Suppressor macrophage (primary cell): ENCODE data around the gene ARHGEF37.
"Not testable (repeated sequence)": the region's sequence is repeated elsewhere in the genome, so short reads cannot be mapped to it uniquely, and the experiment has no call there.

Experiments
- DNase-seq, 4 experiments: peaks; one replicate each; pipeline ENCODE4 v3.0.0-alpha.2; 2020 to 2022

Gene ARHGEF37

DNA sequence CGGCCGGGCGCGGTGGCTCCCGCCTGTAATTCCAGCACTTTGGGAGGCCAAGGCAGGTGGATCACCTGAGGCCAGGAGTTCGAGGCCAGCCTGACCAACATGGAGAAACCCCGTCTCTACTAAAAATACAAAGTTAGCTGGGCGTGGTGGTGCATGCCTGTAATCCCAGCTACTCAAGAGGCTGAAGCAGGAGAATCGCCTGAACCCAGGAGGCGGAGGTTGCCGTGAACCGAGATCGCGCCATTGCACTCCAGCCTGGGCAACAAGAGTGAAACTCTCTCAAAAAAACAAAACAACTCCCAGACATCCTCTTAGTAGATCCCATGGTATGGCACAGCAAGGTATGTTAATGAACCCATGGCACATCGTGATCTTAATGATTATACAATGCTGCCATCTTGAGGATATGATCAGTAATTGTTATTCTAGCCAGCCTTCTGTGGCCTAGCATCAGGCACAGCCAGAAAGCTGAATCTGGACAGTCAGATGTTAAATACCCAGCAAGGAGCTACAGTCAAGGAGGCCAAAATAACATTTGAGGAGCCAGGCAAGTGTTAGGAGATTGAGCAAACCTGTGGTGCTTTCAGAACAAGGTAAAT lies 16.7 kb upstream of the ARHGEF37 start:
- peak; percentile 45 to 90 (median 72) for DNase-seq

DNA sequence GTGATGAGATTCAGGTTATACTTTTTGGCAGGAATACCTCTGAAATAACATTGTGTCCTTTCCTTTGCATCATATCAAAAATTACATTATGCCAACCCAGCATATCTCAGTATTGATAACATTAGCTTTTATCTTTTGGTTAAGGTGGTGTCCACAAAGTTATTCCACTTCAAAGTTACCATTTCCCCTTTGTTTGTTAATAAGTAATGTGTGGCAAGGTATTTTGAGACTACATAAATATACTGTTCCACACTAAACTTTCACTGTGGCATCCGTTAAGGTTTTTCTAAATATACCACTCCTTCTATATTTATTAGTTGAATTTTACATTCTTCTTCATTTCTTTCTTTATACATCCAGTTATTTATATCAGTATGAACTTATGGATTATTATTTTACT lies 14.1 kb upstream of the ARHGEF37 start:
- no peak for DNase-seq

DNA sequence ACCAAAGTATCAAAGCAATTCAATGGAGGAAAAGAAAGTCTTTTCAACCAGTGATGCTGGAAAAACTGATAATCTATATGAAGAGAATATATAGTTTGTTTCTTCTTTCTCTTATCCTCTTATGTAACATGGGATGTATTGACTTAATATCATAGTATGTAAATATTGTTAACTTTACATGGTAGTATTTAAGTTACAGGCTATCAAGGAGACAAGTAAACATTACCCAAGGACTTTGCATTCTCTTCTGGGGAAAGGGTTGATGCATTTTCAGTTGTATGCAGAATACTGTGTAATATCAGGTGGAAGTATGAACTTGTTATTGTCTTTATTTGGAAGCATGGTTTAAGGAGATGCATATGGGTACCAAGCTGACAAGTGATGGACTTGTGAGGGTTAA lies 9.1 kb upstream of the ARHGEF37 start:
- no peak for DNase-seq

DNA sequence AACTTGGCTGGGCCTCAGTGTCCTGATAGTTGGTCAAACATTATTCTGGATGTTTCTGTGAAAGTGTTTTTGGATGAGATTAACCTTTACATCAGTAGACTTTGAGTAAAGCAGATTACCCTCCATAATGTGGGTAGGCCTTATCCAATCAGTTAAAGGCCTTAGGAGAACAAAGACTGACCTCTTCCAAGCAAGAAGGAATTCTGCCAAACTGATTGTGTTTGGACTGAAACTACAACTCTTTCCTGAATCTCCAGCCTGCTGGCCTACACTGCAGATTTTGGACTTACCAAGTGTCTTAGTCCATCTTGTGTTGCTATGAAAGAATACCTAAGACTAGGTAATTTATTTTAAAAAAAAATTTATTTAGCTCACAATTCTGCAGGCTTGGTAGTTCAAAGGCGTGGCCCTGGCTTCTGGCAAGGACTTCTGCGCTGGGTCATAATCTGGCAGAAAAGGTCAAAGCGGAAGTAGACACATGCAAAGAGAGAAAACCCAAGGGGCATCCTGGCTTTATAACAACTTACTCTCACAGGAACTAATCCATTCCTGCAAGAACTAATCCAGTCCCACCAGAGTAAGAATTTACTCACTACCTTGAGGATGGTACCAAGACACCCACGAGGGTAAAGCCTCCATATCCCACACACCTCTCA lies 8.6 kb upstream of the ARHGEF37 start:
- DNase-seq: no peak

DNA sequence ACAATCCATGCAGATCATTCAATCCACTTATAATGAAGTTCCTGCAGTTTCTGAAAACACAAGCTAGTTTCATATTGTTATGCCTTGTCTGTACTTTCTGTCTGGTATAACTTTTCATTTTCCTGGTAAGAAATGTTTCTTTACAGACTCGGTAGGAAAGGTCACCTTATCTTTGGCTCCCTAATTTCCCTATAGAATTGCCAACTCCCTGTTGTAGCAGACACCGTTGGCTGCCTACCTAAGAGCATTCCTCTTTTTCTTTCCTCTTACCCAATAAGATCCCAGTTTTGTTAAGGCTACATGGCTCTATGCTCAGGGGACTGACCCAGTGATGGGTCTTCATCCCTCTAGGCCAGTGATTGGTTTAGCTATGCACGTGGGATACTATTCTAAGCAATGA lies 6.2 kb upstream of the ARHGEF37 start:
- DNase-seq: no peak

DNA sequence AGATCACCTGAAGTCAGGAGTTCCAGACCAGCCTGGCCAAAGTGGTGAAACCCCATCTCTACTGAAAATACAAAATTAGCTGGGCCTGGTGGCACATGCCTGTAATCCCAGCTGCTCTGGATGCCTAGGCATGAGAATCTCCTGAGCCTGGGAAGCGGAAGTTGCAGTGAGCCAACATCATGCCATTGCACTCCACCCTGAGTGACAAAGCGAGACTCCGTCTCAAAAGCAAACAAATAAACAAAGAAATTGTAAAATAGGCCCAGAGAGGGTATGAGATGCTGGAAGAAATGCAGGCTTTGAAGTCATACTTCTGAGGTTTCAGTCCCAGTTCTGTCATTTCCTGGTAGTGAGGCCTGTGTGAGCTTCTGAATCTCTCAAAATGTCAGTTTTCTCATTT lies 5.3 kb upstream of the ARHGEF37 start:
- no peak for DNase-seq

DNA sequence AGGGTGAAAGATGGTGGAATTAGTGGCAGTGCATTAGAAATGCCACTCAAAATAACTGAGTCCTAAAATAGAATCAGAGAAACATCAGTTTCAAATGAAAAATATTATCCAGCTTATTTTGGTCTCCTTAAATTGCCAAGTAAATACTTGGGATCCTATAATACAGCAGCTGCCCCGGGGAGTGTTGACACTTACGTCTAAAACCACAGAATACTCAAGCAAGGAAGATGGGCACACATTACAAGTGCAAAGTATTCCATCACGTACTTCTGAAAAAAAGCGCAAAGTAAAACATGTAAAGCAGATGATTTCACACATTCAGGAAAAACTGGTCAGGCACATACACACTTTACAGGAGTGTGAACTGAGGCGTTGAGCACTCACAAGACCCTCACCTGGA lies 2.4 kb upstream of the ARHGEF37 start:
- no peak for DNase-seq

DNA sequence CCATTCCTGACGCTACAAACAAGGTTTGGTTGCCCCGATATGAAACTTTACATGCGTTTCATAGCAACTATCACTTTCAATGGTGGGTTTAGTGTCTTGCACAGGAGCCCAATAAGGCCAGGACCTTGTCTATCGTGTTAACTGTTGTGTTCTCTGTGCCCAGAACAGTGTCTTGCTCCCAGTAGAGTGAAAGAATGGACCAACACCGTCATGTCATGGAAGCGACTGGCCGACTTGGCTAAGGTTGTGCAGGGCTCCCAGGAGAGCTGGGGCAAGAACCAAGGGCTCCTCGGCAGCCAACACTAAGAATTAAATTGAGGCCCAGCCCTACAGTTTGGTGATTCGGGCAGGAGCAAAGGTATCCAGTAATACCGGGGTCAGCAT lies 498 bp upstream of the ARHGEF37 start:
- no peak for DNase-seq

DNA sequence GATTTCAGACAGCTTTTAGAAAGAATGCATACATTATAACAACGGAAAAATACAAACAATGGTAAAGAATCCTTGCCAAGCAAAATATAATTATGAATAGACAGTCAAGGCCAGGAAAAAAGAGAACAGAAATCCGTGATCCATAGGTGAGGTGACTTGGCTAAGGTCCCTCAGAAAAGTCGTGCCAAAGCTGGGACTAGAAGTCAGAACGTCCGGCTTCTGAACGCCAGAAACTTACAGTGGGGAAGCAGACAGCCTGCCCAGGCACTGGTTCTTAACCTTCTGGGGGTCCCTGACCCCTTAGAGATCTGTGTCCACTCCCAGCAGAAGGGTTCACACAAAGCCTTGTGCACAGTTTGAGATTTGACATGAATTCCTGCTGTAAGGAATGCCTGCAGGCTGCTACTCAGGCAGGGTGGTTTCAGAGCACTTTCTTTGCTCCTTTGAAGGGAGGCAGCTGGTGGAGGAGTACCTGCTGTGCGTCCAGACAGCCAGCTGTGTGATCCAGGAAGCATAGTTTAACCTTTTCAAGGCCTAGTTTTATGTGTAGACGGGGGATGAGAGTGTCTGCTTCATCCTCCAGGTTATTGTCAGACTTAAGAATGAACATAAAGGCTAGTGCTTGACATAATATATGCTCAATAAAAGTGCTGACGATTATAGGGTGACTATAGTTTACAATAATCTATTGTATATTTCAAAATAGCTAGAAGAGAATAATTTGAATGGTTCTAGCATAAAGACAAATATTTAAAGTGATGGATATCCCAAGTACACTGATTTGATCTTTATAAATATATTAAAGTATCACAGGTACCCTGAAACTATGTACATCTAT lies 852 bp downstream of the ARHGEF37 start:
- no peak for DNase-seq

DNA sequence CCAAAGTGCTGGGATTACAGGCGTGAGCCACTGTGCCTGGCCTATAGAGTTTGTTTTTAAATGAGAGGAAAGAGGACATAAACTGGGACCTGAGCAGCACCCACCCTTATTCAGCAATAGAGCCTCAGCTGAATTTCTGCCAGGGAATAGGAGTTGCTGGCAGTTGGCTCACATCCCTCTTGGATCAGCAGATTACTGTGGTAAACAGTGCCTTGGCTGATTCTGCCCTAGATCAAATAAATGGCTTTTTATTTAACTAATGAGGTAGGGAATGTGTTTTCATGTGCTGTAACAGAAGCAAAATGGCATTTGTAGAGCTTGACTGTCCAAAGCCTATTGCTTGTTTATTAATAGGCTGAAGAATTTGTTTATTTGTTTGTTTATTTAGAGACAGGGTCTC lies 2.1 kb downstream of the ARHGEF37 start:
- no peak for DNase-seq

DNA sequence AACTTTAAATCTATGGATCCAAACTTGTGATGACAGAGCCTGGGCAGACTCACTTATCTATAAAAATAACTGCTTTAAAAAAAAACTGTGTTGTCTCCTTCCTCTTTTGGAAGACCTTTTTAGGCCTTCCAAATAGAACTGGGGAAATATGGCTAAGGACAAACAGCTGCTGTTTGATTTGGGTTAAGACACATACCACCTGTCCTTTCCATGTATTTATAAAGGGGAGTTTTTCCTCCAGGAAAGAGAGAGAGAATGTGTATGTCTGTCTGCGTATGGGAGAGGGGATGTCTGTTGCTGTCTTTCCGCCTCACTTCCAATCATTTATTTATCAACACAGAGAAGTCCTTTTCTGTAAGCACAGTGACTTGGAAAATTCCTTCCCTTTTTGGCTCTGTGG lies 2.8 kb downstream of the ARHGEF37 start:
- peak in 1 of 4 experiments; percentile 9 for DNase-seq

DNA sequence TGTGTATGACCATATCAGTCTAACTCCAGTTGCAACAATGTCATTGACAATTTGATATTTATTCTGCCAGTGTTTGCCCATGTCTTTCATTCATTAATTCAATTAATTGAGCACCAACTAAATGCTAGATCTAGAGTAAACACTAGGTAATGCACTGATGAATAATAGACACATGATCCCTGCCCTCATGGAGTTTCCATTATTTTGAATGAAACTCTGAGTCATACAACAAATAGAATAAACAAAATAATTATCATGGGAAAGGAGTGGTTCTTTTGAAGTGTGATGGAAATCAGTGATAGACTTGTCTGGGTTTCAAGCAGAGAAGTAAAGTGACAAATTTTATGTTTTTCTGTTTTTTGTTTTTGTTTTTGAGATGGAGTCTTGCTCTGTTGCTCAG lies 4.6 kb downstream of the ARHGEF37 start:
- DNase-seq: no peak

DNA sequence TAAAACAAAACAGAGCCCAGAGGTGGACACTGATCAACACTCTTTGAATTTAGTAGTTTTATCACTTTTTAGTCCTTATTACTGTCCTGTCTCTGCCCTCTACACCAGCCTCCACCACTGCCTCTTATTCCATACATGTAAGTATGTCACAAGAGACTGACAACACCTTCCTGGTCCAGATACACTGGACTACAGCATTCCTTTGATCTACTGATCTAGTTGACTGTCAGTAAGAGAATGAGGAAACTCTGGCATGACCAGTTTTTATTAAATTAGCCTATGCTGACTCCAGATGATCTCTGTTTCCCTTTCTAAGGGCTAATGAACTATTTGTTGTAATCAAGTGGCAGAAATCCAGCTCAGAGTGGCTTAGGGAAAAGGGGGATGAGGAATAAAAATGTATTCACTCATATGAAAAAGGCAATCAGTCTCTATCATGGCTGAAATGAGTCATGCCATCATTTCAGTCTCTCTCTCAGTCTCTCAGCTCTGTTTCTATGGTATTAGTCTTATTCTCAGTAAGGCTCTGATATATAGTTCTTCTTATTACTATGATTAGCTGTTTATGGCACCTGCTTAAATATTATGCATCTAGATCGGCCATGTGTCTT lies 5.5 kb downstream of the ARHGEF37 start:
- no peak for DNase-seq

DNA sequence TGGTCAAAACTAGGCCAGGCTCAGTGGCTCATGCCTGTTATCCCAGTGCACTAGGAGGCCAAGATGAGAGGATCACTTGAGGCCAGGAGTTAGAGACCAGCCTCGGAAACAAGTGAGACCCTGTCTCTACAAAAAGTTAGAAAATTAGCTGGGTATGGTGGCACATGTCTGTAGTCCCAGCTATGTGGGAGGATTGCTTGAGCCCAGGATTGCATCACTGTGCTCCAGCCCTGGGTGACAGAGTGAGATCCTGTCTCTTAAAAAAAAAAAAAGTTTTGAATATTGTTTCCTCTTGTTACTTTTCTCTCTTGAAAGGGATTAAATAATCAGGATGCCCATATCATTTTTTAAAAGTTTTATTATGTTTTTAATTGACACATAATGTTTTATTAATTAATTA lies 7.6 kb downstream of the ARHGEF37 start:
- peak; percentile 20 to 70 (median 68) for DNase-seq

DNA sequence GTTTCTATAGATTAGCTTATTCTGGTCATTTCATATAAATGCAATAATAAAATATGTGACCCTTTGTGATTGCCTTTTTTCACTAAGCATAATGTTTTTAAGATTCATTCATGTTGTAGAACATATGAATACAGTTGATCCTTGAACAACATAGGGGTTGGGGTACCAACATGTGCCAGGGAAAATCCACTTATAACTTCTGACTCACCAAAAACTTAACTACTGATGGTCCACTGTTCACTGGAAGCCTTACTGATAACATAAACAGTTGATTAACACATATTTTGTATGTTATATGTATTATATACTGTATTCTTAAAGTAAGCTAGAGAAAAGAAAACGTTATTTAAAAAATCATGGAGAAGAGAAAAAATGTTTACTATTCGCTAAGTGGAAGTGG lies 12.1 kb downstream of the ARHGEF37 start:
- no peak for DNase-seq

DNA sequence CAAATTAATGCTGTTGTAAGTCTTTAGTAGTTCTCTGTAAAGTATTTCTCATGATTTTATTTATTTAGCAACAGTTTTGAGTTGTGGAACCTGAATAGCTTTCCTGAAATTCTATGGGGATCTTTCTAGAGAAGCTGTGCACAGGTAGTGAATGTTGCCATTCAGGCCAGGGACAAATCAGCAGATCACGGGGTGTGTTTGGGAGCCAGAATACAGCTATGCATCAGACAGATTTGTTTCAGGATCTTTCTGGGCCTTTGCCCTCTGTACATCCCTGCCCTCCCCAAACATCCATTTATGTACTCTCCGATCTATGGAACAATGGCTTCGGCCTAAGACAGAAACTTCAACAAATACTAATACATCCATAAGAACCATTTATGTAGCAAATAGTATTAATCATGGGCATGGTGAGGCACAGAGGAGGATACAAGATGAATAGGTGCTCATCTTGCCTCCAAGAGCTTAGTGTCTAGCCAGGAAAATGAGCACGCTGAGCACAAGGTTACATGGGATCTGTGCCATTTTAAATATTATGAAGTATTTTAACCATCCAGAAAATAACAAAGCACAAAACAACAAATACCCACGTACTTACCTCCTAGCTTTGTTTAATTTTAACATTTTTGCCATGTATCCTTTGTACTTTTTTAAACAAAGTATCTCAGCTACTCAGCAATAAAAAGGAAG lies 13.1 kb downstream of the ARHGEF37 start:
- no peak for DNase-seq

DNA sequence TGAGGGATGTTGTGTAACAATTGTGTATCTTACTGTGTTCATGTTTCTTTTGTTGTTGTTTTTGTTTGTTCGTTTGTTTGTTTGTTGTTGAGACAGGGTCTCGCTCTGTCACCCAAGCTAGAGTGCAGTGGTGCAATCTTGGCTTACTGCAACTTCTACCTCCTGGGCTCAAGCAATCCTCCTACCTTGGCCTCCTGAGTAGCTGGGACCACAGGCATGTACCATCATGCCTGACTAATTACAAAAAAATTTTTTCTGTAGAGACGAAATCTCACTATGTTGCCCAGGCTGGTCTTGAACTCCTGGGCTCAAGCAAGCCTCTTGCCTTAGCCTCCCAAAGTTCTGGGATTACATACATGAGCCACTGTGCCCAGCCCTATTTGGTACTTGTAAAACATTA lies 13.8 kb downstream of the ARHGEF37 start:
- not testable (repeated sequence) for DNase-seq

DNA sequence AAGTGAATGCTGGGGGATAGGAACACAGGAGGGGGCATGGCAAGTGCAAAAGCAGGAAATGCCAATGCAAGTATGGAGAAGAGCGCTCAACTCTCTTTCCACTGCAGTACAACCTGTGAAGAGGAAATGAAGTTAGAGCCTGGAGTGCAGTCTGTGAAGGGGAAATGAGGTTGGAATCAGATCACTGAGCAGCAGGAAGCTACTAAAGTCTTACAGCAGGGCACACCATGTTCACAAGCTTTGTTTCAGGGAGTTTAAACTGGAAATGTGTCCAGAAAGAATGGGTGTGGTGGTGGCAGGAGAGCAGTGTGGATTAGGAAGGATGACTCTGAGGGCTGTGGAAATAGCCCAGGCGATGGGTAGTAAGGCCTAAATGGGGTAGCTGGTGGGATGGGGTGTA lies 15.4 kb downstream of the ARHGEF37 start:
- DNase-seq: no peak

DNA sequence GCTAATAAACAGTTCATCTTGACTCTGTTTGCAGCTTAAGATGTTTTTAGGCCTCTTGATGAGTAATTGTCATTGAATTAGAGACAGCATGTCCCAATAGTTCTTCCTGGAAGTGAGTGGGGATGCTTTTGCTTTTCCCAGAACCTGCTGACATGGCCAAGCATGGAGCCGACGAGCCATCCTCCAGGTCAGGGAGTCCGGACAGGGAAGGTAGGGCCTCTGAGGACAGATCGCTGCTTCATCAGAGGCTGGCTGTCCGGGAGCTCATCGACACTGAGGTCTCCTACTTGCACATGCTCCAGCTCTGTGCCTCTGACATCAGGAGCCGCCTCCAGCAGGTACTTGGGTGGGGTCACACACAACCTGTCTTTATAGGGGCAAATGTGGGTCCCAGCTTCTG lies 16.3 kb downstream of the ARHGEF37 start:
- no peak for DNase-seq

DNA sequence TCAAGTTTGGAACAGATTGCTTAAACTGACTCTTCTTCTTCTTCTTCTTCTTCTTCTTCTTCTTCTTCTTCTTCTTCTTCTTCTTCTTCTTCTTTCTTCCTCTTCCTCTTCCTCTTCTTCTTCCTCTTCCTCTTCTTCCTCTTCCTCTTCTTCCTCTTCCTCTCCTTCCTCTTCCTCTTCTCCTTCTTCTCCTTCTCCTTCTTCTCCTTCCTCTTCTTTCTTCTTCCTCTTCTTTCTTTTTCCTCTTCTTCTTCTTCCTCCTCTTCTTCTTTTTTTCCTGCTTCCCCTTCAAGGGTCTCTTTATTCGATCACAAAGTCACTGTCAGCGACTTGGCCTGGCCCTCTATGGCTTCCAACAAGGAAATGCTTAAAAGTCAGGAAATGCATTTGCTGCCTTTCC lies 16.9 kb downstream of the ARHGEF37 start:
- DNase-seq: not testable (repeated sequence)

DNA sequence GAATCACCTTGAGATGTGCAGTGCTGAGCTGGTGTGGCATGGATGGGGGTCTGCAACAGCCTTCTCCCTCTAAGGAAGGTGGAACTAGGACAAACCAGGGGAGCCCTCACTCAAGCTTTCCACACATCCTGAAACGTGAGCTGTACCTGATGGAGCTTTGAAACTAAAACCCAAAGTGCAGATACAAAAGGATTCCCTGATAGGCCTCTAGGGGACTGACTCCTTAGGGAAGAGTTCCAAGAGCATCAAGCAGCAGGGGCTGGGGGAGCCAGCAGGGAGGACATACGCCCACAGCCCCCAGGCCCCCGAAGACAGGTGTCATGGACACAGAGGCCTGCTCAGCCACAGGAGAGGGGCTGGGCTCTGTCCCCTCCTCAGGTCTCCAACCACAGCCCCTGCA lies 17.7 kb downstream of the ARHGEF37 start:
- no peak for DNase-seq

DNA sequence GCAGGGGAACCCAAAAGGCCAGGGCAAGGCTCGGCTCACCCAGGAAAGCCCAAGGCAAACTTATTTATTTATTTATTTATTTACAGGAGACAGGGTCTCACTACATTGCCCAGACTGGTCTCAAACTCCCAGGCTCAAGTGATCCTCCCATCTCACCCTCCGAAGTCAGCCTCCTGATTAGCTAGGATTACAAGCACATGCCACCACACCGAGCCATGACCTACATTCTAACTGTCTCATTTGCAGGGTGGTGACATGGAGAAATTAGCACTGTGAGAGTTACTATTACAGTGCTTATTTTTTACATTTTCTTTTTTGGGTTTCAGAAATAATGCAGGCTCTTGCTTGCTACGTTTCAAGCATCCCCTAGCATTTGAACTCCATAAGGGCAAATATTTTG lies 18.1 kb downstream of the ARHGEF37 start:
- no peak for DNase-seq

DNA sequence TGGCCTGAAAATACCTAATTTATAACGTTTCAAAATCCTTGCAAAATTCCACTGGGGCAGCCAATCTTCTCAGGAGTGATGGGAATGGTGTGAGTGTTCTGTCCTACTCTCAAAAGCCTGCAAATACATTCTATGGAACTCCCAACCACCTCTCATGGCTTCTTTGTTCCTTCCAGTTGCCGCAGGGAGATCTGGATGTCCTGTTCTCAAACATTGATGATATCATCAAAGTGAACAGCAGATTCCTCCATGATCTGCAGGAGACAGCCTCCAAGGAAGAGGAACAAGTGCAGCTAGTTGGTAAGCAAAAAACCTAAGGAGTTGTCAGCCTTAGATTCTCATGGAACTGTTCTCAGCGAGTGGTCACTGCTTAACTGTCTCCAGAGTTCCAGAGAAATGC lies 19.6 kb downstream of the ARHGEF37 start:
- no peak for DNase-seq
